GM19240 (cell line): Measurements from ENCODE around the gene MS4A7.

Experiments
- DNase-seq: peaks from one replicate; pipeline ENCODE4 v3.0.0; 2011; ENCODE audit warnings: low spot score; ENCODE audit not compliant: insufficient read length

The MS4A7 gene

GRCh38 chr11:60370811-60371298, 7.5 kb upstream of the MS4A7 start:
- DNase-seq = no peak

- DNase-seq = no peak
Observed at GRCh38 chr11:60371386-60371785, 6.9 kb upstream of the MS4A7 start.

GRCh38 chr11:60371854-60372253, 6.5 kb upstream of the MS4A7 start:
- no peak for DNase-seq

GRCh38 chr11:60372767-60373166, 5.6 kb upstream of the MS4A7 start:
- no peak for DNase-seq

- no peak for DNase-seq
Observed at GRCh38 chr11:60375316-60375715, 3.0 kb upstream of the MS4A7 start.

GRCh38 chr11:60376601-60377000, 1.7 kb upstream of the MS4A7 start:
- no peak for DNase-seq

GRCh38 chr11:60377401-60378136, 763 bp upstream of the MS4A7 start:
- no peak for DNase-seq

- peak; percentile 17 for DNase-seq
Observed at GRCh38 chr11:60389279-60389910, 11.1 kb downstream of the MS4A7 start.

- no peak for DNase-seq
Observed at GRCh38 chr11:60390419-60390818, 12.1 kb downstream of the MS4A7 start.

GRCh38 chr11:60392361-60392760, 14.0 kb downstream of the MS4A7 start:
- no peak for DNase-seq

- no peak for DNase-seq
Observed at GRCh38 chr11:60393016-60393415, 14.7 kb downstream of the MS4A7 start.

GRCh38 chr11:60394666-60395380, 16.5 kb downstream of the MS4A7 start:
- DNase-seq = no peak

GRCh38 chr11:60396382-60396781, 18.1 kb downstream of the MS4A7 start, which contains the start of gene MS4A14:
Gene MS4A14, plus strand, starts transcription at chr11:60396459. Its CDS starts 120 bp downstream, at chr11:60396579.
- DNase-seq = no peak

GRCh38 chr11:60396799-60397198, 18.5 kb downstream of the MS4A7 start:
- no peak for DNase-seq

GRCh38 chr11:60420015-60420414, 41.7 kb downstream of the MS4A7 start:
- no peak for DNase-seq

- DNase-seq = no peak
Observed at GRCh38 chr11:60422609-60423008, 44.3 kb downstream of the MS4A7 start.

GRCh38 chr11:60428517-60428916, 50.2 kb downstream of the MS4A7 start:
- no peak for DNase-seq

GRCh38 chr11:60429272-60429671, 50.9 kb downstream of the MS4A7 start, which contains the start of gene MS4A5:
Gene MS4A5, plus strand, starts transcription at chr11:60429572. Its CDS starts 103 bp downstream, at chr11:60429675.
- DNase-seq = no peak

- DNase-seq = no peak
Observed at GRCh38 chr11:60431251-60431650, 52.9 kb downstream of the MS4A7 start.

- DNase-seq = no peak
Observed at GRCh38 chr11:60433401-60433800, 55.1 kb downstream of the MS4A7 start.
